ENCODE measurements around the gene GCK. TPM values are rescaled to one million over a fixed set of nuclear protein-coding genes. Genes with fewer than 3 reads are reported as not detected.

The GCK gene
- total RNA-seq, 4 donors from 2014 or later = 0.52 TPM; not detected in 3

DNA sequence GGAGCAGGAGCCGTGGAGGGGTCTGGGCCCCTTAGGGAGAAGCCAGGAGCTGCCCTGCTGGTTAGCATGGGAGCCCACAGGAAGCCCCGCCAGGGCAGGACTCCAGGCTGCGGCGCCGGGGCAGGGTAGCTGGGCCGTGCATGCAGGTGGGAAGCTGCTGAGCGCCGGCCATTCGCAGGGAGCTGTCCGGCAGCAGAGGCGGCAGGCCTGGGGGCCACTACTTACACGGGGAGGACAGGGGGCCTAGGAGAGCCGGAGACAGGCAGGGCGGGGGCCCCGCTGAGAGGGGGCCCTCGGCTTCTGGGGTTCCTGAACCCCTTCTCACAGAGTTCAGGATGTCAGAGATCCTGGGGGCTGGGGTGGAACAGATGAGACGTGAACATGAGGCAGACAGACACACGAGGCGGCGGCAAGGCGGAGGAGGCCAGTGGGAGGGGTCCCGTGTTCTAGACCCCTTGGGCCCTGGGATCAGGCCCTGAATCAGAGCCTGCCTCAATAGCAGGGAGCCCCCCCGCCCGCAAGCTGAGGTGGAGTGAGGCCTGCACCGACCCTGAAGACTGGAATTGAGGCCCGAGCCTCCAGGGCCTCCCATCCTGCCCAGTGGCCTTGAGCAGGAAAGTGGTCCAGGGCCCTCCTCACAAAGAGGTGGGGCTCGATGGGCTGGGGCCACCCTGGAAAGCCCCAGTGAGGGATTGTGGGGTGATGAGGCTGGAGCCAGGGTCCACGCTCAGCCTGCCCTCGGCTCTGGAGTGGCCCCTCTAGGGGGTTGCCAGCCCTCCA is 39.5 kb upstream of the GCK start:
- Histone ChIP-seq H3K4me3 (no peak overlapping the region), H3K27ac (no peak overlapping the region), H3K9me3 (no peaks in the 10 kb centered on the region), H3K4me1 (peaks cover 8% of the 10 kb centered on the region), H3K27me3 (peaks cover 22% of the 10 kb centered on the region), H3K36me3 (no peaks in the 10 kb centered on the region)
- WGBS = 80% methylated on average over 24 of the region's 29 CpGs
- TF ChIP-seq, protein P1, sequence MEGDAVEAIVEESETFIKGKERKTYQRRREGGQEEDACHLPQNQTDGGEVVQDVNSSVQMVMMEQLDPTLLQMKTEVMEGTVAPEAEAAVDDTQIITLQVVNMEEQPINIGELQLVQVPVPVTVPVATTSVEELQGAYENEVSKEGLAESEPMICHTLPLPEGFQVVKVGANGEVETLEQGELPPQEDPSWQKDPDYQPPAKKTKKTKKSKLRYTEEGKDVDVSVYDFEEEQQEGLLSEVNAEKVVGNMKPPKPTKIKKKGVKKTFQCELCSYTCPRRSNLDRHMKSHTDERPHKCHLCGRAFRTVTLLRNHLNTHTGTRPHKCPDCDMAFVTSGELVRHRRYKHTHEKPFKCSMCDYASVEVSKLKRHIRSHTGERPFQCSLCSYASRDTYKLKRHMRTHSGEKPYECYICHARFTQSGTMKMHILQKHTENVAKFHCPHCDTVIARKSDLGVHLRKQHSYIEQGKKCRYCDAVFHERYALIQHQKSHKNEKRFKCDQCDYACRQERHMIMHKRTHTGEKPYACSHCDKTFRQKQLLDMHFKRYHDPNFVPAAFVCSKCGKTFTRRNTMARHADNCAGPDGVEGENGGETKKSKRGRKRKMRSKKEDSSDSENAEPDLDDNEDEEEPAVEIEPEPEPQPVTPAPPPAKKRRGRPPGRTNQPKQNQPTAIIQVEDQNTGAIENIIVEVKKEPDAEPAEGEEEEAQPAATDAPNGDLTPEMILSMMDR (IDR thresholded peaks at IDR 0.05) = no peak
- TF ChIP-seq EP300 (IDR thresholded peaks at IDR 0.05) (no peak), POLR2AphosphoS5 (IDR thresholded peaks at IDR 0.05) (no peak), POLR2A (IDR thresholded peaks at IDR 0.05) (no peak)
- DNase-seq (ENCODE audit: low spot score in 2 of 2) = no peak

DNA sequence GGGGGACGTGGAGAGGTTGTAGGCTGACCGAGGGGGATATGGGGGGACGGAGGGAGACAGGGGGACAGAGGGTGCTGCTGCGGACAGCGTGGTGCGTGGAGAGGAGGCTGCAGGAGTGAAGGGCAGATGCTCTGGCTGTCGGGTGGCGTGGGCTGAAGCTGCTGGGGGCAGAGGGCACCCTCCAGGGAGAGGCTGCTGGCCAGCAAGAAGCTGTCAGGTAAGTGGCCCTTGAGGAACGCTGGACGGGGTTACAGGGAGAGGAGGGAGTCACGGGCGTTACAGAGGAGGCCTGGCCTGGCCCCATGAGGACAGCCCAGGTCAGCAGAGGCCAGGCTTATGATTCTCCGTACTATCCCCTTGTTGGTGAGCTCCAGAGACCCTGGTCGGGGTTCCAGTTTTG is 38.7 kb upstream of the GCK start:
- Histone ChIP-seq H3K27ac (no peak overlapping the region), H3K4me1 (peaks cover 8% of the 10 kb centered on the region), H3K27me3 (peaks cover 22% of the 10 kb centered on the region), H3K36me3 (no peaks in the 10 kb centered on the region), H3K4me3 (no peak overlapping the region), H3K9me3 (no peaks in the 10 kb centered on the region)
- TF ChIP-seq POLR2A (IDR thresholded peaks at IDR 0.05) (no peak), EP300 (IDR thresholded peaks at IDR 0.05) (no peak)
- TF ChIP-seq, protein P1 (IDR thresholded peaks at IDR 0.05) = no peak
- 73% methylated on average over 14 of the region's 14 CpGs for WGBS
- DNase-seq (ENCODE audit: low spot score in 2 of 2) = no peak

DNA sequence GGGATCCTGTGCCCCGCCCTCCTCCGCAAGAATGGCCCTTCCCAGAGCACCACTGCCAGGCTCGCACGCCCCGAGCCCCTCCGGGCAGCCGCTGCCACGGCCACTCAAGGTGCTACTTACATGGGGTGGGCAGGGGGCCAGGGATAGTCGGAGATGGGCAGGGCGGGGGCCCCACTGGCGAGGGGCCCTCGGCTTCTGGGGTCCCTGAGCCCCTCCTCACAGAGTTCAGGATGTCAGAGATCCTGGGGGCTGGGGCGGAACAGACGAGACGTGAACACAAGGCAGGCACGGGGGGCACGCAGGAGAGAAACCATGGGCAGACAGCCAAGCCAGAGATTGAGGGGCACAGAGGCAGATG is 37.1 kb upstream of the GCK start:
- H3K27ac ChIP-seq = no peak overlapping the region
- no peaks in the 10 kb centered on the region for H3K9me3 ChIP-seq
- H3K36me3 ChIP-seq = no peaks in the 10 kb centered on the region
- H3K4me3 ChIP-seq = no peak overlapping the region
- no peak for DNase-seq (ENCODE audit: low spot score in 2 of 2)
- peaks cover 22% of the 10 kb centered on the region for H3K27me3 ChIP-seq
- peaks cover 8% of the 10 kb centered on the region for H3K4me1 ChIP-seq
- TF ChIP-seq POLR2AphosphoS5 (IDR thresholded peaks at IDR 0.05) (no peak), EP300 (IDR thresholded peaks at IDR 0.05) (no peak), POLR2A (IDR thresholded peaks at IDR 0.05) (no peak)
- TF ChIP-seq, protein P1 (IDR thresholded peaks at IDR 0.05) = no peak
- 61% methylated on average over 17 of the region's 17 CpGs for WGBS

DNA sequence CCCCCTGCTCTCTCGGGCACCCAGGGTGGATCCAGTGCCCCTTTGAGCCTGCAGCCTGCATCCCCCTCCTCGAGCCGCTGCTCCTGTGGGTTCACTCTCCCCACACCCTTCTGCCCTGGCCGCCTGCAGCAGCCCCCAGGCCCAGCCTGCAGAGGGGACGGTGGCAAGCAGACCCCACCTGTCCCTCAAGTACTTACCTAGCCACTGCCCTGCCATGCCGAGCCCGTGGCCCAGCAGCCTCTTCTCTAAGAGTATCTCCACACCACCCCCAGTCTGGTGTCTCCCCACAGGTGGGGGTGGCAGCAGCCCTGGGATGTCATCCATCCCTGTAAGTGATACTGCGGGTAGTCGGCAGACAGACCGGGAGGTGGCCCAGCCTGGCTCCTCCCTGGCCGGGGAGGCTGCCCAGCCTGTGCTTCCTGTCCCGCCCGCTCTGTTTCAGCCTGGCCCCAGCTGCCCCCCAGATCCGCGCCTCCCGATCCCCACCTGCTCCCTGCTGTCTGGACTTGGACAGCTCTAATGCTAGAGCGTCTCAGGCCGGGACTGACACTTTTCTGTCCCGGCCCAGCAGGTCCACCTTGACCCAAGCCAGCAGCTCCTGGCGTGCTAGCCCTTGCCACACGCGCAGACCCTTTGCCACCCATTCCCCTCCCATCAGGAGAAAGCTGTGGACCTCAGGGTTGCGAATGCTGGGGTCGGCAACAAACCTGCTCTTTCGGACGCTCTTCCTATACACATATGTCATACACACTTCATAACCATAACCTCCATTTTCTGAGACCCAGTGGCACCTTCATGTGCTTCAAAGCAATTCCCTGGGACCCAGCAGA is 36.5 kb upstream of the GCK start:
- 63% methylated on average over 15 of the region's 26 CpGs for WGBS
- no peak overlapping the region for H3K4me3 ChIP-seq
- no peaks in the 10 kb centered on the region for H3K9me3 ChIP-seq
- peaks cover 22% of the 10 kb centered on the region for H3K27me3 ChIP-seq
- no peak for DNase-seq (ENCODE audit: low spot score in 2 of 2)
- no peak for TF ChIP-seq EP300 (IDR thresholded peaks at IDR 0.05)
- H3K36me3 ChIP-seq = no peaks in the 10 kb centered on the region
- H3K4me1 ChIP-seq = peaks cover 8% of the 10 kb centered on the region
- H3K27ac ChIP-seq = no peak overlapping the region

DNA sequence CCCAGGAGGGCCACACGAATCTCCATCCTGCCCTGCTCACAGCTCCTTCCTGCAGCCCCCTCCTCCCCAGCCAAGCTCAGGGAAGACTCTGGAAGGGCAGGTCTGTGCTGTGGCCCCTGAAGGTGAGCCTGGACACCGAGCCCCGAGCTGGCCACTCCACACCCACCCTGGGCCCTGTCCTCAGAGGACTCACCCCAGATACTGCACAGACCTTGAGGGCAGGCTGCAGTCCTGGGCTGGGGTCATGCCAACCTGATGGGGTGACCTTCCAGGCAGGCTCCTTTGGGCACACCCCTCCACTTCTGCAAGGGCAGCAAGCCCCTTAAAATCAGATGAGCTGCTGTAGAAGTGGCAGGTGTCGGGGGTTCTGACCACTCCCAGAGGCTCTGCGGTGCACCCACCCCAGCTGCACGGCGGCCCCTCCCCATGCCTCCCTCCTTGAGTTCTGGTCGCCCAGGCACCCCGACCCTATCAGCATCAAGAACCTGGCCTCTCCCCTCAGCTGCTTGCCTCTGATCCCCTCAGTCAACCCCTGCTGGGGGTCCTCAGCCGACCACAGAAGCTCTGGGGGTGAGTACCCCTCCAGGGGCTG is 35.8 kb upstream of the GCK start:
- no peak for TF ChIP-seq POLR2AphosphoS5 (IDR thresholded peaks at IDR 0.05)
- TF ChIP-seq, protein P1 (IDR thresholded peaks at IDR 0.05) = no peak
- TF ChIP-seq POLR2A (IDR thresholded peaks at IDR 0.05) = no peak
- no peak for TF ChIP-seq EP300 (IDR thresholded peaks at IDR 0.05)
- no peak for DNase-seq (ENCODE audit: low spot score in 2 of 2)
- Histone ChIP-seq H3K9me3 (no peaks in the 10 kb centered on the region), H3K4me1 (peaks cover 8% of the 10 kb centered on the region), H3K4me3 (no peak overlapping the region), H3K27me3 (peaks cover 22% of the 10 kb centered on the region), H3K36me3 (no peaks in the 10 kb centered on the region), H3K27ac (no peak overlapping the region)
- WGBS = 0% methylated on average over 1 of the region's 10 CpGs
